GM19372 (cell line): ENCODE measurements around the gene ZMIZ1.
"Not testable (repeated sequence)": the region's sequence is repeated elsewhere in the genome, so short reads cannot be mapped to it uniquely, and the experiment has no call there.

Source experiments
- ATAC-seq: cut with Tn5 transposase; IDR thresholded peaks from one replicate; pipeline ENCODE4 v1.9.1; 2021; ENCODE audit warnings: mild to moderate bottlenecking, low read depth, moderate library complexity; ENCODE audit not compliant: unreplicated experiment

Gene ZMIZ1

GRCh38 chr10:79029478-79030390 is 39.0 kb upstream of the ZMIZ1 start:
- ATAC-seq, result no peak

- ATAC-seq, result no peak
Observed at GRCh38 chr10:79030705-79031104, 38.1 kb upstream of the ZMIZ1 start.

- no peak for ATAC-seq
Observed at GRCh38 chr10:79031723-79032122, 37.0 kb upstream of the ZMIZ1 start.

- ATAC-seq, result no peak
Observed at GRCh38 chr10:79034271-79034876, 34.4 kb upstream of the ZMIZ1 start.

GRCh38 chr10:79036416-79036815 is 32.4 kb upstream of the ZMIZ1 start:
- not testable (repeated sequence) for ATAC-seq

GRCh38 chr10:79038104-79038840 is 30.5 kb upstream of the ZMIZ1 start:
- no peak for ATAC-seq

- no peak for ATAC-seq
Observed at GRCh38 chr10:79038841-79039201, 29.9 kb upstream of the ZMIZ1 start.

- ATAC-seq, result no peak
Observed at GRCh38 chr10:79042639-79043411, 25.9 kb upstream of the ZMIZ1 start.

GRCh38 chr10:79044036-79044632 is 24.6 kb upstream of the ZMIZ1 start:
- ATAC-seq, result no peak

GRCh38 chr10:79044846-79045245 is 23.9 kb upstream of the ZMIZ1 start:
- ATAC-seq, result no peak

GRCh38 chr10:79045566-79046175 is 23.1 kb upstream of the ZMIZ1 start:
- no peak for ATAC-seq

GRCh38 chr10:79046326-79046725 is 22.4 kb upstream of the ZMIZ1 start:
- ATAC-seq, result no peak

GRCh38 chr10:79046741-79047583 is 21.8 kb upstream of the ZMIZ1 start:
- ATAC-seq, result no peak

GRCh38 chr10:79047584-79047874 is 21.2 kb upstream of the ZMIZ1 start:
- ATAC-seq, result no peak

- ATAC-seq, result no peak
Observed at GRCh38 chr10:79047875-79048638, 20.7 kb upstream of the ZMIZ1 start.

GRCh38 chr10:79048639-79049550 is 19.9 kb upstream of the ZMIZ1 start:
- ATAC-seq, result no peak
